Fibroblast of skin of back (primary cell): ENCODE measurements around the gene R3HDM2.

ENCODE experiments used
- DNase-seq: peaks from one replicate; pipeline ENCODE4 v3.0.0-alpha.2; 2013

R3HDM2 gene

GRCh38 chr12:57240066-57240921, 190.5 kb downstream of the R3HDM2 start:
- peak; percentile 72 for DNase-seq

DNA sequence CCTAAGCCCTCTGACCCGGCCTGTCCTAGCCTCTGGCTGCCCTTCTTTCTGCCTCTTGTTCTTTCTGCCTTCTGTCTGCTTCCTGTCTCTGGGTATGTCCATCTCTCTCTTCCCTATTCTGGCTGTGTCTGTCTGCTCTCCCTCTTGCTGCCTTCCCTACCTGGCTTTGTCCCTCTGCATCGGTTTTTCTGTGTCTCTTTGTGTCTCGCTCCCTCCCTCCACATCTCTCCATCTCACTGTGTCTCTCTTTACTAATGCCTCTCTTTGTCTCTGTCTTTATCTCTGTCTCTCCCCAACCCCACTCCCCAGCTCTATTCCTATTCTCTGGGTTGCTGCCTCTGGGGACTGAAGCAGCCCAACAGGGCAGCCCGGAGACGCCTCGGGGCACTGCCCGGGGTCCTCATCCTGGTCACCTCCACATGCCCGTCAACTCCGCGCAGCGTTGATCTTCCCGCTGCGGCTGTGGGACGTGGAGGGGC, 191.2 kb downstream of the R3HDM2 start:
- no peak for DNase-seq

DNA sequence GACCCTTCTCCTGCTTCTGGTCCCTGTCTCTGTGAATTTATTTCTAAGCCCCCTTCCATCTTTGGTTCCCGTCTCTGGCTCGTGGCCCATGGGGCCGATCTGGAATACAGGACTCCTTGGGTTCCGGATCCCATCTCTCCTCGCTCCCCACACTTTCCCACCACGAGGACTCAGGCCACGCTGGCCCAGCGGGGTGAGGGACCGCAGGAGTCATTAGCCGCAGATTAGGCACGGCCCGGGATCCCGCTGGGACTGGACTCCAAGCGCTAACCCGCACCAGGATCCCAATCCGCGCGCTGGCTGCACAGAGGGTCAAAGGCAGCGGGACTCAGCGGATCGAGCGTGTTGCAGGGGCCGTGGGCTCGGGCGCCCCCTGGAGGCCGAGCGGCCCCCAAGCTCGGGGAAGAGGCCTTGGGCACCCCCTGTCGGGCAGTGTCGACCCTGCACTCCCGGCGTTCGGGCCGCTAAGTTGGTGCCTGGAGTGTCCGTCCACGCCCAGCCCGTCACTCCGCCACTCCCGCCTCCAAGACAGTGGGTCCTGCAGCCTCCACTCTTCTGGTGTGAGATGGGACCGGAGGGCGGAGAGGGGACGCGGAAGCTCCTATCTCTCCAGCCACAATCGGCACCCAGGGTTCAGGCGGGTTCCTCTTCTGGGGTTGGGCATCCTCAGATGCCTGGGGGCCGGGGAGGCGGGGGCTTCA, 191.8 kb downstream of the R3HDM2 start:
- DNase-seq, result peak; percentile 86

DNA sequence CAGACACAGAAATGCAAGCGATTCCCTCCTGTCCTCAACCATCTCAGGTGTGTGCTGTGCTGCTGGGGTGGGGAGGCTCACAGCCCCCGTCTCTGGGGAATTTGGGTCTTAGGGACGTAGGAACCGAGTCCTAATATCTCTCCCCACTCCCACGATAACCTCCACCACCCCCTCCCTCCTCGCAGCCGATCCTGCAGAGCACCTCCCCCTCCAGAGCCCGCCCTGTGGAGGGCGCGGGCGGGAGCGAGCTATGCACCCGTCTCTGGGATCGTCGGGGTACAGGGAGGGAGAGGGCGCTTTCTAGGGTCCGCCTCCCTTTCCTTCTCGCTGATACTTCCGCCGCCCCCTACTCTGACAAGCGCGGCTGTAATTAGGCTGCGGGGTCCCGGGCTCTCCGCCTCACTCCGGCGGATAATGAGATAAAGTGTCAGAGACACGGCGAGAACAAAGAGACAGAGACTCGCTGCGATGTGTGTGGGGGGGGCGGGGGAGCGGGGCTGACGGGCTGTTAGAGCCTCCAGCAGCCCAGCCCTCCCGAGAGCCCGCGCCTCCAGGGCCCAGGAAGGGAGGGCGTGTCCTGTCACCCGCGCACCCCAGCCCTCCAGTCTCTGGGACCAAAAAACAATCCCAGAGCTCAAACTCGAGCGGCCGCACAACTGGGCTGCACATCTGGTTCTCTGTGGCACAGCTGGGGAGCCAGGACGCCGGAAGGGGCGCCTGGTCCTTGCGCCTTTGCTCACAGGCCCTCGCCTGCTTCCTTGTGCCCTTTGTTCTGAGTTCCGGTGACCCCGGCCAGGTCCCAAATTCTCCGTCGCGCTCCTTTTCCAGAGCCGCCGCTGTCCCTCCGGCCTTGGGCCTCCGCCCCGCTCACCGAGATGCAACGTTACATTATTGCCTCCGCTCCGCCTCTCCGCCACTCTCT, 192.7 kb downstream of the R3HDM2 start:
- no peak for DNase-seq

GRCh38 chr12:57237596-57237931, 193.3 kb downstream of the R3HDM2 start:
- no peak for DNase-seq

- DNase-seq, result peak; percentile 55
These were observed 193.8 kb downstream of the R3HDM2 start for GRCh38 chr12:57236925-57237595.

DNA sequence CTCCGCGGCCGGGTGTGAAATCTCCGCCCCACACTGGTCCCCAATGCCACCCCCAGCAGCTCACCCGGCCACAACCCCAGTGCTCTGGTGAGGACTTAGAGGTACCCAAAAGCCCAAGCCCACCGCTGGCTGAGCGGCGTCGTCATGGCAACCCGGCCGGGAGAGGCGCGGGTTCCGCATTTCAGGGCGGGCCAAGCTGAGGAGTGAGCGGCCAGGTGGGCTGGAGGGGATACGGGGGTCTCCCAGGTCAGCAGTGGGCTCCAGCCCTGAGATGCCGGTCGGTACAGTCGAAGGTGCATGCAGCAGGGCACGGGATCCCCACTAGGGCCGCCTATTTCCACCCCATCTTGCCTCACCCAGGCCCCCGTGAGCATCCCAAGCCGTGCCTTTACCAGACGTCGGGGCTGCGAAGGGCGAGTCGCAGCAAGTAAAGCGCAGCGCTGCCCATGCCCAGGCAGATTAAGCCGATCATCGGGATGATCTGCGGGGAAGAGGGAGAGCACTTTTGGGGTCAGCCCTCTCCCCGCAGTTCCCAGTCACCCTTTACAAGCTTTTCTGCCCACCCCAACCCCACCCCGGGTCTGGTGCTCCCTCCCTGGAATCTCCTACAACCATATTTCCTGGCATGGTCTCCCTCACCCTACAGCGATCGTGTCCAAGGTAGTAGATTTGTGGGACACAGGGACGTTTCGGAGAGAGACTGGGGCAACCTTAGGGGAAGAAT, 194.5 kb downstream of the R3HDM2 start:
- DNase-seq, result no peak

- DNase-seq, result no peak
These were observed 195.1 kb downstream of the R3HDM2 start for GRCh38 chr12:57235728-57236131.

GRCh38 chr12:57235017-57235727, 195.7 kb downstream of the R3HDM2 start:
- DNase-seq, result peak; percentile 88

- no peak for DNase-seq
These were observed 196.2 kb downstream of the R3HDM2 start for GRCh38 chr12:57234571-57235016.

DNA sequence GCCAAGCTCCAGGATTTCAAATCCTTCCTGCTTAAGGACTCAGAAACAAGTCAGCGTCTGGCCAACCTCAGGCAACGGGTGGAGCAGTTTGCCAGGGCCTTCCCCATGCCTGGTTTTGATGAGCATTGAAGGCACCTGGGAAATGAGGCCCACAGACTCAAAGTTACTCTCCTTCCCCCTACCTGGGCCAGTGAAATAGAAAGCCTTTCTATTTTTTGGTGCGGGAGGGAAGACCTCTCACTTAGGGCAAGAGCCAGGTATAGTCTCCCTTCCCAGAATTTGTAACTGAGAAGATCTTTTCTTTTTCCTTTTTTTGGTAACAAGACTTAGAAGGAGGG, 196.6 kb downstream of the R3HDM2 start:
- no peak for DNase-seq

DNA sequence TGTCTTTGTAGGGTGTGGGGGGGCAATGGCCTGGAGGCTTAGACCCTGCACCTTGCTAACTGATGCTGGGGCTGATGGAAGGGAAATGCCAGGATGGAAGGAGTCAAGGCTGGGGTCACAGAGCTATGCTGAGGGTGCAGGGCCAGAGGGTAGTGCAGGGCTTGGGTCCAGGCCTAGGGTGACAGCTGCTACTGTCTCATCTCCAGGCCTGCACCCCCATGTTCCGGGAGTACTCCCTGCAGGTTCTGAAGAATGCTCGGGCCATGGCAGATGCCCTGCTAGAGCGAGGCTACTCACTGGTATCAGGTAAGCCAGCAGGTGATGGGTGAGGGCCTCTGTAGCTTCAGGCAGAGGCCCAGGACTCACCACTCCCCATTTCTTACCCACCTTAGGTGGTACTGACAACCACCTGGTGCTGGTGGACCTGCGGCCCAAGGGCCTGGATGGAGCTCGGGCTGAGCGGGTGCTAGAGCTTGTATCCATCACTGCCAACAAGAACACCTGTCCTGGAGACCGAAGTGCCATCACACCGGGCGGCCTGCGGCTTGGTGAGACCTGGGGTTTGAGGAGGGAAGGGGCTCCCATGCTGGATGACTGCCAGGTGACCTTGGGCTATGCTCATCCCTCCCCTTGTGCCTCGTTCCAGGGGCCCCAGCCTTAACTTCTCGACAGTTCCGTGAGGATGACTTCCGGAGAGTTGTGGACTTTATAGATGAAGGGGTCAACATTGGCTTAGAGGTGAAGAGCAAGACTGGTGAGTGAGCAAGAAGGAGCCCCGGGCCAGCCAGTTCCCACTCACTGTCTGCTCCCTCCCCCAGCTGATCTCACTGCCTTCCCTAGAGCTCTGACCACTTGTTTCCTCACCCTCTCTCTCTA, 197.2 kb downstream of the R3HDM2 start:
- peak; percentile 52 for DNase-seq

DNA sequence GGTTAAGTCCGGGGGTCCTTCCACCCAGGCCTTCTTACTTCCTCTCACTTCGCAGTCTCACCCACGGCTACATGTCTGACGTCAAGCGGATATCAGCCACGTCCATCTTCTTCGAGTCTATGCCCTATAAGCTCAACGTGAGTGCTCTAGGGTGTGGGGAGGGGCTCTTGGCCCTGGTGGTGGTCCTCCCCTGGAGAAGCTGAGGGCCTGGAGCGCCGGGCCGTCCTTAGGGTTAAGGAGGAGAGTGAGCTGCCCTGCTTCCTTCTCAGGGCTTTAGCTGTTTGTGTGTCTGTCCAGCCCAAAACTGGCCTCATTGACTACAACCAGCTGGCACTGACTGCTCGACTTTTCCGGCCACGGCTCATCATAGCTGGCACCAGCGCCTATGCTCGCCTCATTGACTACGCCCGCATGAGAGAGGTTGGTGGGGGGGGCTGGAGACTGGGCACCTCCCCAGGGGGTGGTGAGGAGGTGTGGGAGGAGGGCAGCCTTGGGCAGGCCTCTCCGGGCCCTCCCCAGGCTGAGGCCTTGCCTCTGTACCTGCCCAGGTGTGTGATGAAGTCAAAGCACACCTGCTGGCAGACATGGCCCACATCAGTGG, 198.6 kb downstream of the R3HDM2 start:
- no peak for DNase-seq

DNA sequence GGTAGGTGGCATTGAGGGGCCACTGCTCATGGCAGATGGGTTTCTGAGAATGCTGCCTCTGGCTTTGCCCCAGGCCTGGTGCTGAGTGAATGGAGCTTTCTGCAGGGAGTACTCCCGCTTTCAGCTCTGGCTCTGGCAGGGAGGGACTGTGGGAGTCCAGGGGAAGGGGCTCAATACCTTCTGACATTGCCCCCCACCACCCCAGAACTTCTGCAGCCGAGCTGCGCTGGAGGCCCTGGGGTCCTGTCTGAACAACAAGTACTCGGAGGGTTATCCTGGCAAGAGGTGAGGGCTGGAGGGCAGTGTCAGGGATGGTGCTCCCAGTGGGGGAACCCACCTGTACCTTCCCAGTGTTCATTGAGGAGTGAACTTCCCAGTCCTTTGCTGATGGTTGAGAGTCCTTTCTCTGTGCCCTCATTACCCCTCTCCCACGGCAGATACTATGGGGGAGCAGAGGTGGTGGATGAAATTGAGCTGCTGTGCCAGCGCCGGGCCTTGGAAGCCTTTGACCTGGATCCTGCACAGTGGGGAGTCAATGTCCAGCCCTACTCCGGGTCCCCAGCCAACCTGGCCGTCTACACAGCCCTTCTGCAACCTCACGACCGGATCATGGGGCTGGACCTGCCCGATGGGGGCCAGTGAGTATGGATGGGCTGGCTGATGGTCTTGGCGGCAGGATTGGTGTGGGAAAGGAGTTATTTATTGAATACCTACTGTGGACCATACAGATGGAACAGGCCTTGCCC, 199.4 kb downstream of the R3HDM2 start:
- no peak for DNase-seq

GRCh38 chr12:57230381-57231155, 200.3 kb downstream of the R3HDM2 start:
- no peak for DNase-seq

DNA sequence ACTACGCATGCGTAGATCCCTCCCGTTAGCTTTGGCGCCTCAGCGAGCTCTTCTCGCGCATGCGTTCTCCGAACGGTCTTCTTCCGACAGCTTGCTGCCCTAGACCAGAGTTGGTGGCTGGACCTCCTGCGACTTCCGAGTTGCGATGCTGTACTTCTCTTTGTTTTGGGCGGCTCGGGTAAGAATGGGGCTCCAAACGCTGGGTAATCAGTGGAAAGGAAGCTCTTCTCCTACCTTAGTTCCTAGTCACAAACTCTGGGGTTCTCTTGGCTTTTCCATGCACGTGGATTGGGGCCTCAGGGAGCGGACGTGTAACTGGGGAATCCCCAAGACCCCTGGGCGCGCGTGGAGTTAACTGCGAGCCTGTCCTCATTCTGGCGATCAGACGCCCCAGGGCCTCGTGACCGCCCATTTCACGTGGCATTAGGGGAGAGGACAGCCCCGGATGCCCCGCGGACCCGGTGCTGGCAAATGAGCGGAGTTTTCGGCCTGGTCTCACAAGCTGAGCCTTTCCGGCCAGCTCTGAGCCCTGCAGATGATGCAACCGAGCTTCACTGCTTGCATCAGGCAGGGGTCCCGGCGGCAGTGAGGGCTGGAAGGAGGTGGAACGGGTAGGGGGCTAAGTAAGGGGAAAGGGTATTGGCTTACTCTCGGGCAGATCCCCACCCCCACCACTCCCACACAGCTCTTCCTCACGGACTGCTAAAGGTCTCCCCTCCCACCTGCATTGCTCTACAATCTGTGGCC, 201.0 kb downstream of the R3HDM2 start, which contains the start of gene SHMT2:
Gene SHMT2, plus strand, starts transcription at position 78 of the 747 bp plus-strand sequence. Its CDS starts 68 bp downstream, at position 146.
- peak; percentile 95 for DNase-seq
